GM12872 (cell line): ENCODE results near the gene ANKRD1.

Experiments used
- CTCF ChIP-seq: IDR thresholded peaks from 3 replicates; pipeline ENCODE4 v1.5.1; 2011; ENCODE audit warnings: low read depth, mild to moderate bottlenecking, low read length, moderate library complexity; ENCODE audit not compliant: insufficient read depth

ANKRD1 gene

GRCh38 chr10:90919683-90920574 is 958 bp downstream of the ANKRD1 start:
- no peak for TF ChIP-seq CTCF

GRCh38 chr10:90917968-90918318 is 2.9 kb downstream of the ANKRD1 start:
- no peak for TF ChIP-seq CTCF

- no peak for TF ChIP-seq CTCF
Measured at GRCh38 chr10:90917238-90917967, 3.5 kb downstream of the ANKRD1 start.

GRCh38 chr10:90916392-90917237 is 4.3 kb downstream of the ANKRD1 start:
- TF ChIP-seq CTCF, result no peak

GRCh38 chr10:90915766-90916075 is 5.2 kb downstream of the ANKRD1 start:
- TF ChIP-seq CTCF, result no peak

GRCh38 chr10:90914992-90915765 is 5.7 kb downstream of the ANKRD1 start:
- no peak for TF ChIP-seq CTCF
